ENCODE data around the gene ADGRE1. TPM values are rescaled to one million over a fixed set of nuclear protein-coding genes. Genes with fewer than 3 reads are reported as not detected.

ADGRE1 gene
- total and polyA plus RNA-seq, 2 of the 8 experiments (the other 6 are each of a cell fraction or from before 2014, with no cell fraction given) = not detected

DNA sequence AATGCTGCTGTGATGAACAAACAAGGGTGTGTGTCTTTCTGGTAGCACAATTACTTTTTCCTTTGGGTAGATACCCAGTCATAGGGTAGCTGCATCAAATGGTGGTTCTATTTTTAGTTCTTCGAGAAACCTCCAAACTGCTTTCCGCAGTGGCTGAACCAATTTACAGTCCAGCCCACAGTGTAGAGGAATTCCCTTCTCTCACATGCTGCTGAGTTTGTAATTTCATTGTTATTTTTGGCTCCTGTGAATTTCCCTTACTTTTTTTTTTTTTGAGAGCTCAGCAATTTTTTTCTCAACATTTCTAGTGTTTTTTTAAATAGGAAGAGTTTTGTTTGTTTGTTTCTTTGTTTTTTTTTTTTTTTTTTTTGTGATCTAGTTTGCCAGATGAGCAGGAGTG is 37.5 kb upstream of the ADGRE1 start:
- no peak overlapping the region for H3K9ac ChIP-seq (replicated peaks in 1 of 4; ENCODE audit: extremely low read depth in 1 of 4, low read depth in 3 of 4, low read length in 3 of 4)
- no peak overlapping the region for H2BK120ac ChIP-seq (replicated peaks; ENCODE audit: low read depth, low read length)
- H3K4ac ChIP-seq (replicated peaks; ENCODE audit: insufficient read length, low read depth, low read length) = no peak overlapping the region
- H3K79me1 ChIP-seq (ENCODE audit: low read depth, low read length) = no peaks in the 10 kb centered on the region
- WGBS, 2 experiments (ENCODE audit: extremely low coverage in 1 of 2, insufficient coverage in 1 of 2, insufficient read length in 1 of 2, insufficient replicate concordance in 2 of 2, low coverage in 1 of 2, low lambda C conversion rate in 2 of 2, missing lambda C conversion rate in 1 of 2) = 93% methylated on average over 2 of the region's 2 CpGs; no CpG with 5 or more reads in 1 of the 2 experiments
- H2BK15ac ChIP-seq (ENCODE audit: low read length) = no peak overlapping the region
- FAIRE-seq (no peak), DNase-seq (ENCODE audit: low read depth in 1 of 2, low spot score in 2 of 2) (no peak)
- no peak overlapping the region for H2BK5ac ChIP-seq (ENCODE audit: low read depth, low read length)
- no peak overlapping the region for H3K4me2 ChIP-seq (ENCODE audit: insufficient read depth in 1 of 2, low read depth in 2 of 2, low read length in 2 of 2)
- no peak overlapping the region for H3K4me3 ChIP-seq (ENCODE audit: extremely low read depth in 1 of 4, insufficient read depth in 2 of 4, low read depth in 3 of 4, low read length in 4 of 4)
- no peak overlapping the region for H2BK12ac ChIP-seq (ENCODE audit: low read depth, low read length)
- H3K9me3 ChIP-seq (ENCODE audit: insufficient read depth in 2 of 2, low read depth in 1 of 2, low read length in 1 of 2) = peaks cover 22 to 53% of the 10 kb centered on the region in 2 experiments
- POLR2A ChIA-PET (ENCODE audit: partially characterized antibody) = no interaction called here
- no peak overlapping the region for H3K27ac ChIP-seq (ENCODE audit: low read depth, low read length)
- no peak overlapping the region for H3K23ac ChIP-seq (ENCODE audit: insufficient read length)
- H3K56ac ChIP-seq (replicated peaks; ENCODE audit: insufficient read length, low read depth, low read length) = no peak overlapping the region
- H2AK5ac ChIP-seq (ENCODE audit: low read depth, low read length) = no peak overlapping the region
- no peak overlapping the region for H2AFZ ChIP-seq (ENCODE audit: low read length)
- no peak overlapping the region for H3K18ac ChIP-seq (ENCODE audit: extremely low read depth, low read length)
- no peaks in the 10 kb centered on the region for H3K27me3 ChIP-seq (replicated peaks in 1 of 4; ENCODE audit: control insufficient read depth in 3 of 4, extremely low read depth in 1 of 4, insufficient read depth in 3 of 4, low read length in 3 of 4)
- no peak overlapping the region for H3K14ac ChIP-seq (ENCODE audit: insufficient read length)
- no peaks in the 10 kb centered on the region for H3K36me3 ChIP-seq (ENCODE audit: control insufficient read depth in 2 of 4, insufficient read depth in 4 of 4, low read length in 3 of 4)
- H4K20me1 ChIP-seq (replicated peaks in 1 of 2; ENCODE audit: control insufficient read depth in 1 of 2, insufficient read depth in 2 of 2, low read length in 2 of 2) = no peaks in the 10 kb centered on the region
- H4K5ac ChIP-seq (ENCODE audit: insufficient read length, low read depth, low read length) = no peak overlapping the region
- no peak overlapping the region for H2BK20ac ChIP-seq (ENCODE audit: low read length)
- CTCF ChIA-PET (ENCODE audit: partially characterized antibody) = no interaction called here
- H3K23me2 ChIP-seq (ENCODE audit: low read depth, low read length) = no peaks in the 10 kb centered on the region
- H4K91ac ChIP-seq (replicated peaks; ENCODE audit: insufficient read length, low read length) = no peak overlapping the region
- peaks cover 0 to 4% (median 0%) of the 10 kb centered on the region in 4 experiments; a peak in 1 of 7 replicates for H3K4me1 ChIP-seq (replicated peaks in 1 of 4; ENCODE audit: control insufficient read depth in 3 of 4, insufficient read depth in 4 of 4, low read length in 3 of 4)
- no peaks in the 10 kb centered on the region for H3K79me2 ChIP-seq (ENCODE audit: control insufficient read depth in 1 of 2, insufficient read depth in 2 of 2, low read length in 2 of 2)
- H4K8ac ChIP-seq (ENCODE audit: extremely low read depth, insufficient read depth, low read length) = no peak overlapping the region
- no peak for TF ChIP-seq SIX5 (IDR thresholded peaks at IDR 0.05; ENCODE audit: low read depth, low read length)
- no peak for TF ChIP-seq HDAC6 (IDR thresholded peaks at IDR 0.05; ENCODE audit: low read depth, low read length)

All from H1 (cell line).